ENCODE data around the gene ASF1B.

The ASF1B gene

DNA sequence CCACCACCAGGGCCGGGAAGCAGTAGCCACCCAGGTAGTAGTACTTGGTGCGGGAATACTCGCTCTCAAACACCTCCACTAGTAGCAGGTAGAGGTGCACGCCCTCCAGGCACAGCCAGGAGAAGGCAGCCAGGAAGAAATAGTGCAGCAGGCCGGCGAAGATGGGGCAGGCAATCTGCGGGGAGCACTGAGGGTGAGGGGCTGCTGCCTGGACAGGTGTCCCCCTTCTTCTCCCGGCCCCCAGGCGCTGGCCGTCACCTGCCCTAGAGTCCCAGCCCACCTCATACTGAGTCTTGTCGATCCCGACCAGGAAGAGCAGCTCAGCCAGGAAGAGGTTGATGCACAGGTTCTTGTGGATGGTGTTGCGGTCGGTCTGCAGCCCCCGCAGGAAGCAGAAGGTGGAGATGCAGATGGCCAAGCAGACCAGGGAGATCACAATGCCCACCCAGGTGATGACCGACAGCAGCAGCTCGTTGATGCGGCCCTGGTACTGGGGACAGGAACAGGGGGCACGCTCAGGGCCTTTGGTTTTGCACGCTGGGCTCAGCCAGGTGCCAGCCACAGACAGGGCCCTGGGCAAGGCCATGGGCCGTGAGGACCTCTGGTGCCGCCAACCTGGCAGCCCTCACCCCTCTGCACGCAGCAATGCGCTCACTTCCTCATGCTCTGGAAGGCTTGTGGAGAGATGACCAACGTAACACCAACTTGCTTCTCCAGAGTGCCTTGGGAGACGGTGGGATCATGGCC lies 20.8 kb upstream of the ASF1B start:
- no peak for TF ChIP-seq EGR1 (IDR thresholded peaks at IDR 0.05)
- no peak for TF ChIP-seq YY1 (IDR thresholded peaks at IDR 0.05; ENCODE audit: low read depth)

DNA sequence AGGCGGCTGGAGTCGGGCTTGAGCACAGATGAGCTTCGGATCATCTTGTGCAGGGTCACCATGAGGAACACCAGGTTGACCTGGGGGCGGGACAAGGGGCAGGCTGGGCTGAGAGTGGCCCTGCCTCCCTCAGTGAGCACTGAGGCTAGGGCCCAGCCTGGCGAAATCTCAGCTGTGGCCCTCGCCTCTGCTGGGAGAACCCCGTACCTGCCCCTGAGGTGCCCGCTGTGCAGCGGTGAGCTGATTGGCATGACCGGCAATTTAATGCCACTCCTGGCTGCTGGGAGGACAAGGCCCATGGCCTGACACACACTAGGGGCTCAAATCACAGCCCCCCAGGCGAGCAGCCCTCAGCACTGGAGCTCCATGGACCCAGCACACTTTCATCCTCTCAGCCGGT lies 19.7 kb upstream of the ASF1B start:
- TF ChIP-seq TCF12 (IDR thresholded peaks at IDR 0.05; ENCODE audit: low read depth): no peak
- TF ChIP-seq, protein P1, sequence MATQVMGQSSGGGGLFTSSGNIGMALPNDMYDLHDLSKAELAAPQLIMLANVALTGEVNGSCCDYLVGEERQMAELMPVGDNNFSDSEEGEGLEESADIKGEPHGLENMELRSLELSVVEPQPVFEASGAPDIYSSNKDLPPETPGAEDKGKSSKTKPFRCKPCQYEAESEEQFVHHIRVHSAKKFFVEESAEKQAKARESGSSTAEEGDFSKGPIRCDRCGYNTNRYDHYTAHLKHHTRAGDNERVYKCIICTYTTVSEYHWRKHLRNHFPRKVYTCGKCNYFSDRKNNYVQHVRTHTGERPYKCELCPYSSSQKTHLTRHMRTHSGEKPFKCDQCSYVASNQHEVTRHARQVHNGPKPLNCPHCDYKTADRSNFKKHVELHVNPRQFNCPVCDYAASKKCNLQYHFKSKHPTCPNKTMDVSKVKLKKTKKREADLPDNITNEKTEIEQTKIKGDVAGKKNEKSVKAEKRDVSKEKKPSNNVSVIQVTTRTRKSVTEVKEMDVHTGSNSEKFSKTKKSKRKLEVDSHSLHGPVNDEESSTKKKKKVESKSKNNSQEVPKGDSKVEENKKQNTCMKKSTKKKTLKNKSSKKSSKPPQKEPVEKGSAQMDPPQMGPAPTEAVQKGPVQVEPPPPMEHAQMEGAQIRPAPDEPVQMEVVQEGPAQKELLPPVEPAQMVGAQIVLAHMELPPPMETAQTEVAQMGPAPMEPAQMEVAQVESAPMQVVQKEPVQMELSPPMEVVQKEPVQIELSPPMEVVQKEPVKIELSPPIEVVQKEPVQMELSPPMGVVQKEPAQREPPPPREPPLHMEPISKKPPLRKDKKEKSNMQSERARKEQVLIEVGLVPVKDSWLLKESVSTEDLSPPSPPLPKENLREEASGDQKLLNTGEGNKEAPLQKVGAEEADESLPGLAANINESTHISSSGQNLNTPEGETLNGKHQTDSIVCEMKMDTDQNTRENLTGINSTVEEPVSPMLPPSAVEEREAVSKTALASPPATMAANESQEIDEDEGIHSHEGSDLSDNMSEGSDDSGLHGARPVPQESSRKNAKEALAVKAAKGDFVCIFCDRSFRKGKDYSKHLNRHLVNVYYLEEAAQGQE (IDR thresholded peaks at IDR 0.05; ENCODE audit: low read depth): no peak

DNA sequence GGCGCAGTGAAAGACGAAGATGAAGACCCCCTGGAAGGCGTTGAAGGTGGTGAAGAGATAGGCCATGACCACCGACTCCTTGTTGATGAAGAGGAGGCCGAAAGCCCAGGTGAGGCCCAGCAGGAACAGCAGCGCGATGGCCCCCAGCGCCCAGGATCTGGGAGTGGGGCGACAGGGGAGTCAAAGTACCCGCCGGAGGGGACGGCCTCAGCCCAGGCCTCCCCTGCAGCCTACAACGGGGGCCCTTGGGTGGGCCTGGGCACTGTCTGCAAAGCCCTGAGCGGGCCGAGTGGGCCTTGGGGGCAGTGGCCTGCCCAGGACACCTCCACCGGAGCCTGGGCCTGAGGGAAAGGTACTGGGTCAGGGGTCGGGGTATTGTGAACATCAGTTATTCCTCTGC lies 19.0 kb upstream of the ASF1B start:
- TF ChIP-seq NFIC (IDR thresholded peaks at IDR 0.05) (no peak), TEAD4 (IDR thresholded peaks at IDR 0.05) (no peak), ZBTB7A (IDR thresholded peaks at IDR 0.05; ENCODE audit: low read depth) (no peak), EP300 (IDR thresholded peaks at IDR 0.05; ENCODE audit: borderline replicate concordance) (no peak), EGR1 (IDR thresholded peaks at IDR 0.05) (no peak), CREB1 (IDR thresholded peaks at IDR 0.05; ENCODE audit: low read depth) (no peak), RAD21 (IDR thresholded peaks at IDR 0.05; ENCODE audit: low read depth) (no peak), YY1 (IDR thresholded peaks at IDR 0.05; ENCODE audit: low read depth) (no peak)
- TF ChIP-seq, protein P2, sequence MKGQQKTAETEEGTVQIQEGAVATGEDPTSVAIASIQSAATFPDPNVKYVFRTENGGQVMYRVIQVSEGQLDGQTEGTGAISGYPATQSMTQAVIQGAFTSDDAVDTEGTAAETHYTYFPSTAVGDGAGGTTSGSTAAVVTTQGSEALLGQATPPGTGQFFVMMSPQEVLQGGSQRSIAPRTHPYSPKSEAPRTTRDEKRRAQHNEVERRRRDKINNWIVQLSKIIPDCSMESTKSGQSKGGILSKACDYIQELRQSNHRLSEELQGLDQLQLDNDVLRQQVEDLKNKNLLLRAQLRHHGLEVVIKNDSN (IDR thresholded peaks at IDR 0.05): no peak

DNA sequence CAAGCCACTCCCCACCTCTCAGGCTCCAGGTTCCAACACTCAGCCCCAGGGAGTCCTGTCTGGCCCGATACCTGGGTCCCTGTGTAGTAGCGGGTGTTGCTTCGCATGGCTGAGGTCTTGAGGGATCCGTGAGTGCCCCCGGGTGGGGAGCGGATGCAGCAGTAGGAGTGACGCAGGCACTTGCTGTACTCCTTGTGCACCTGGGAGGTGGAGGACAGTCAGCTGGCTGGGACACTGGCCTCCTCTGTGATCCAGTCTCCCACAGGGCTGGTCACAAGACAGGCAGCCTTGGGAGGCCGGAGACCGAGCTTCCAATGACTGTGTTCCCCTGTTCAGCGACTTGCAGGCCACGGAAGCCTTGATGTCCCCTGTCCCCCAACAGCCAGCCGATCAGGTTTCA lies 16.3 kb upstream of the ASF1B start:
- TF ChIP-seq EGR1 (IDR thresholded peaks at IDR 0.05): no peak
- TF ChIP-seq TEAD4 (IDR thresholded peaks at IDR 0.05): no peak
- TF ChIP-seq, protein P2 (IDR thresholded peaks at IDR 0.05): no peak
- TF ChIP-seq CREB1 (IDR thresholded peaks at IDR 0.05; ENCODE audit: low read depth): no peak
- no peak for TF ChIP-seq CEBPB (IDR thresholded peaks at IDR 0.05)
- TF ChIP-seq, protein P1 (IDR thresholded peaks at IDR 0.05; ENCODE audit: low read depth): no peak
- TF ChIP-seq EP300 (IDR thresholded peaks at IDR 0.05; ENCODE audit: borderline replicate concordance): no peak
- no peak for TF ChIP-seq FOXM1 (IDR thresholded peaks at IDR 0.05; ENCODE audit: borderline replicate concordance, low read depth)

DNA sequence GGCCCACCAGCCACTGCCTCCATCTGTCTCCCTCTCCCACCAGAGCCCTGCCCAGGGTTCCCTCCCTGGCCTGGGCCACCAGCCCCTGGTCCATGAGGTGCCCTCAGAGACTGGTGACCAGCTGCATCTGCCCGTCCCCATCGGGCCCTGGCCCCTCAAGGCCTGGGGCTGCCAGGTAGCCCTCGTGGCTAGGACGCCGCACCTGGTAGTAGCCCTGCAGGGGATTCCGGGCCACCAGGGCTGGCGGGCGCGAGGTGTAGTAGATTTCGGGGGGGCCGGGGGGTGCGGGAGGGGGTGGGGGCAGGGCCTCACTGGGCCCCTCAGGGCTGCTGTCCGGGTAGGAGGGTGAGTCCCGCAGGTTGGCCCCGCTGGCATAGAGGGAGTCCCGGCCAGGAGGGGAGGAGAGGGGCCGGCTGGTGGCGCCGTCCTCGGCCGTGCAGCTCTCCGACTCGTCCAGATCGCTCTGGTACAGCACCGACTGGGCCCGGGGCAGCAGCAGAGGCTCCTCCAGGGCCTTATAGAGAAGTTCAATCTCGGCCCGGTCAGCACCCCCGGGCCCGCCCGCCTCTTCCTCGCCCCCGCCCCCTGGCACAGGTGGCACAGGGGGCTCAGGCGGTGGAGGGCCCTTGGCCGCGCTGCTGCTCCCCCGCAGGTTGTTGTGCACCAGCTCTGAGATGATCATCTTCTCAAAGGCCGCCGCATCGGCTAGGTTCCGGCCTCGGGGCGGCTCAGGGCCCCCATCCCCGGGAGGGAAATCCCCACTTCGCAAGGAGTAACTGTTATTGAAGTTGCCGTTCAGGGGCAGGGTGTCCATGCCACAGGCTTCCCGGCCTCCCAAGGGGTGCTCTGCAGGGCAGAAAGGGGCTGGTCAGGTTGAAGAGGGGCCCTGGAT lies 14.6 kb upstream of the ASF1B start:
- TF ChIP-seq, protein P2 (IDR thresholded peaks at IDR 0.05): no peak
- TF ChIP-seq TAF1 (IDR thresholded peaks at IDR 0.05; ENCODE audit: low read depth) (no peak), RAD21 (IDR thresholded peaks at IDR 0.05; ENCODE audit: low read depth) (no peak), EGR1 (IDR thresholded peaks at IDR 0.05) (no peak), EP300 (IDR thresholded peaks at IDR 0.05; ENCODE audit: borderline replicate concordance) (no peak), ZBTB7A (IDR thresholded peaks at IDR 0.05; ENCODE audit: low read depth) (no peak)

DNA sequence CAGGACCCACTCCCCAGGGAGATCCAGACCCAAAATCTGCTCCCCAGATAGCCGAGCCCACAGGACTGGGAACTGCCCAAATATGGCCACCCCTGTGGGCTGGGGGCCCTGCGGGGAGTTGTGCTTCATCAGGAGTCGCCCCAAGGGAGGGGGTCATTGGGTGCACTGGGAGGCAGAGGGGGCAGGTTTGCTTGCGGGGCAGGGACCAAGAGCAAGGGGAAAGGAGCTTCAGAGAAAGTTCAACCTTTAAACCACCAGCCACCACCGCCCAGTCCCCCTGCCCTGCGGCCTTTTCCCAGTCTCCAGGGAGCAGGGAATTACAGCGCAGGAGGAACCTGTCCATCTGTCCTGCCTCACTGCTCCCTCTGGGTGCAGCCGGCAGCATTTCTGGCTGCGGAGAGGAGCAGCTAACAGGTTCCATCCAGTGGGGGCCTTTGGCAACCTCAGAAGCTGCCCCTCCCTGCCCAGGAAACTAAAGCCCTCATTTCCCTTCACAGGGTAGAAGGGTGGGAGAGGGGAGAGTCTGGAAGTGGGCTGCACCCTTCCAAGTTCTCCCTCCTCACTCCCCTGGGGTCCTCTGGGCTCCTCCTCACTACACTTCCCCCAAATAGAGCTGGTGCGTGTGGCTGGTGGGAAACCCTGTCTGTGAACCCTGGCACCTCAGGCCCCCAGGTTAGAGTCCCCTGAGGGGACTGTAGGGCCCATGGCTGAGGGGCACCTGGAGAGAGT lies 13.8 kb upstream of the ASF1B start:
- TF ChIP-seq CEBPB (IDR thresholded peaks at IDR 0.05) (no peak), RAD21 (IDR thresholded peaks at IDR 0.05; ENCODE audit: low read depth) (no peak), NFIC (IDR thresholded peaks at IDR 0.05) (no peak), TEAD4 (IDR thresholded peaks at IDR 0.05) (no peak), ZBTB7A (IDR thresholded peaks at IDR 0.05; ENCODE audit: low read depth) (no peak), EP300 (IDR thresholded peaks at IDR 0.05; ENCODE audit: borderline replicate concordance) (no peak), TAF1 (IDR thresholded peaks at IDR 0.05; ENCODE audit: low read depth) (no peak), TCF12 (IDR thresholded peaks at IDR 0.05; ENCODE audit: low read depth) (no peak), CREB1 (IDR thresholded peaks at IDR 0.05; ENCODE audit: low read depth) (no peak), FOXM1 (IDR thresholded peaks at IDR 0.05; ENCODE audit: borderline replicate concordance, low read depth) (no peak), EGR1 (IDR thresholded peaks at IDR 0.05) (no peak), YY1 (IDR thresholded peaks at IDR 0.05; ENCODE audit: low read depth) (no peak)
- TF ChIP-seq, protein P2 (IDR thresholded peaks at IDR 0.05): no peak
- TF ChIP-seq, protein P1 (IDR thresholded peaks at IDR 0.05; ENCODE audit: low read depth): no peak
- TF ChIP-seq, protein P3, sequence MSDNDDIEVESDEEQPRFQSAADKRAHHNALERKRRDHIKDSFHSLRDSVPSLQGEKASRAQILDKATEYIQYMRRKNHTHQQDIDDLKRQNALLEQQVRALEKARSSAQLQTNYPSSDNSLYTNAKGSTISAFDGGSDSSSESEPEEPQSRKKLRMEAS (IDR thresholded peaks at IDR 0.05): no peak
